NAMALWA (cell line): ENCODE results near the gene GINS2.

Source experiments
- DNase-seq: peaks from one replicate; pipeline ENCODE4 v3.0.0-alpha.2; 2015; ENCODE audit warnings: low spot score

Gene GINS2

GRCh38 chr16:85667841-85668413 is 20.8 kb downstream of the GINS2 start:
- DNase-seq, result no peak

GRCh38 chr16:85667261-85667660 is 21.5 kb downstream of the GINS2 start:
- no peak for DNase-seq

- no peak for DNase-seq
Observed at GRCh38 chr16:85665929-85666328, 22.8 kb downstream of the GINS2 start.

DNA sequence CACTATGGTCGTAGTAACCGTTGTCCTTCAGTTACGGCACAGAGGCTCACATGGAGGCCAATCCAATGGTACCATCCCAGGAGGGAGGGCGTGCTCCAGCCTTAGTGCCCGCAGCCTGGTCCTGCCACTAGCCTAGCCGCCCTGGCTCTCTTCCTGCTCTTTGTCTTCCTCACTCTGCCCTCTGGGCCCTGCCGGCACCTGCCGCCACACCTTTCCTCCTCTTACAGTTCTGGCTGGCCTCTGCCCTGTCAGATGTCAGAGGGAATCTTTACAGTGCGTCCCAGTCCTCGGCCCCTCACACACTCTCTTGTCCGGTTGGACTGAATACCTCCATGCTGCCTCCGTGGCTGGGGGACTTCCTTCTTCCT is 23.4 kb downstream of the GINS2 start:
- DNase-seq, result no peak

DNA sequence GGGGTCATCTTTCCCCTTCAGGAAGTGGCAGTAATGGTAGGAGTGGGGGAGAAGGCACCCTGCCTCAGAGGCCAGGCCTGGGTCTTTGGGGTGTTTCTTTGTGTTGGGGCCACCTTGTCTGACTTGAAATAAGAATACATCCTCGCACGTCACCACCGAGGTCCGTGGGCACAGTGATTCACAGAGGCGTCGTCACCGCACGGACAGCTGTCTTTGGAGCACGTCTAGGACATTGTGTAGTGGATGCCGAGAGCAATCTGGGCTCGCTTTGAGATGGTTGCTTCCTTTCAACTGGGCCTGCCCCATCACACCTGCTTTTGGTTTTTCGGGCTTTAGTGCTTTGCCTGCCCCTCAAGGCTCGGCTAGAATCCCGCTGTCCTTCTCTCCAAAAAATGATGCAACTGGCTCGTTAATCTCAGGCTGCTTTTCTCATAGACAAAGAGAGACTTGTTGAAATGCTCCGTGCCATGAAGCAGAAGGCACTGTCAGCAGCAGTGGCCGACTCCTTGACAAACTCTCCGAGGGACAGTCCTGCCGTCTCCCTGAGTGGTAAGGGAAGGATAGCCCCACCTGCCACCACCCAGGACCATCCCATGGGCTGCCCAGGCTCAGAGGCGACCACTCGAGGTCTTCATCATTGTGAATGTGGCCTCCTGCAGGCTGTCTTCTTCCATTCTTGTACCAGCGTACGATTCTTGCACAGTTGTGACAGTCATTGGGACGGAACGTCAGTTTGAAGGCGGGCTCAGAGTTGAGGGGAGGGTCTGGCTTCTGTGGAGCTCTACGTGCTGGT is 24.0 kb downstream of the GINS2 start:
- no peak for DNase-seq

GRCh38 chr16:85663891-85664321 is 24.8 kb downstream of the GINS2 start:
- no peak for DNase-seq

DNA sequence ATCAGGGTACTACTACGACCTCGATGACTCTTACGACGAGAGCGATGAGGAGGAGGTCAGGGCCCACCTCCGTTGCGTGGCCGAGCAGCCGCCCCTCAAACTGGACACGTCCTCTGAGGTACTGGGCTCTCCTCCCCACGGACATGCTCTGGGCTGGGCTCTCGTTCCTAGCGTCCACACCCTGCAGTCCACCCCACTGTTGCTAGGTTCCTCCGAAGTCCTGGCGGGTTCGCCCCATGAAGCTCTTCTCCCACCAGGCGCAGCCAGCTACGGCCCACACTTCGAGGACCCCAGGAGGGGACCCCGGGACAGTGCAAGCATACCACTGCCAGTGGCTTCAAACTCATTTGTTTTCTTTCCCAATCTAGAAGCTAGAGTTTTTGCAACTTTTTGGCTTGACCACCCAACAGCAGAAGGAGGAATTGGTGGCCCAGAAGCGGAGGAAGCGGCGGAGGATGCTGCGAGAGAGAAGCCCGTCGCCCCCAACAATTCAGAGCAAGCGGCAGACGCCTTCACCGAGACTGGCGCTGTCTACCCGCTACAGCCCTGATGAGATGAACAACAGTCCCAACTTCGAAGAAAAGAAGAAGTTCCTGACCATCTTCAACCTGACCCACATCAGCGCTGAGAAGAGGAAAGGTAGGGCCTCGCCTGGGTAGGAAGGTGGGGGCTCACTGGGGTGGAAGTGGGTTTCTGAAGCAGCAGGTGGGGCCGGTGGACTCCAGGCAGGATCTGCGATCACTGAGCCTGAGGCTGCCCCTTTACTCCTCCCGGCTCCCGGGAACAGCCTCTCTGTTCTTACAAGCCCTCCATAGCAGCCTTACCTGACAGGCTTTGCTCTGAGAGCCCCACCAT is 25.6 kb downstream of the GINS2 start:
- DNase-seq, result no peak

DNA sequence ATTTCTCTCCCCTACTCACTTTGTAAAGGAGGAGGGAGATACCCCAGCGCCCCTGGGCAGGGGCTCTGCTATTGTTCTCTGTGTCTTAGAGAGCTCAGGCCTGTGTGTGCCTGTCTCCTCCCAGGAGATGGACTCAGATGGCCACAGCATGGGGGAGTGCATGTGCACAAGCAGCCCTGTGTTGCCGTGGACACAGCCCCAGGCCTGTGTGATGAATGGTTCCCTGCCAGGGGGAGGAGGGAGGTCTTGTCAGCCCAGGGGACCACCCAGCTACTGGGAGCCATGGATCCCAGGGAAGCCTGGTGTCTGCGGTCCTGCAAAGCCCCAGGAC is 26.3 kb downstream of the GINS2 start:
- DNase-seq, result no peak

GRCh38 chr16:85661740-85662481 is 26.8 kb downstream of the GINS2 start:
- DNase-seq, result no peak

- DNase-seq, result no peak
Observed at GRCh38 chr16:85660843-85661739, 27.7 kb downstream of the GINS2 start.

DNA sequence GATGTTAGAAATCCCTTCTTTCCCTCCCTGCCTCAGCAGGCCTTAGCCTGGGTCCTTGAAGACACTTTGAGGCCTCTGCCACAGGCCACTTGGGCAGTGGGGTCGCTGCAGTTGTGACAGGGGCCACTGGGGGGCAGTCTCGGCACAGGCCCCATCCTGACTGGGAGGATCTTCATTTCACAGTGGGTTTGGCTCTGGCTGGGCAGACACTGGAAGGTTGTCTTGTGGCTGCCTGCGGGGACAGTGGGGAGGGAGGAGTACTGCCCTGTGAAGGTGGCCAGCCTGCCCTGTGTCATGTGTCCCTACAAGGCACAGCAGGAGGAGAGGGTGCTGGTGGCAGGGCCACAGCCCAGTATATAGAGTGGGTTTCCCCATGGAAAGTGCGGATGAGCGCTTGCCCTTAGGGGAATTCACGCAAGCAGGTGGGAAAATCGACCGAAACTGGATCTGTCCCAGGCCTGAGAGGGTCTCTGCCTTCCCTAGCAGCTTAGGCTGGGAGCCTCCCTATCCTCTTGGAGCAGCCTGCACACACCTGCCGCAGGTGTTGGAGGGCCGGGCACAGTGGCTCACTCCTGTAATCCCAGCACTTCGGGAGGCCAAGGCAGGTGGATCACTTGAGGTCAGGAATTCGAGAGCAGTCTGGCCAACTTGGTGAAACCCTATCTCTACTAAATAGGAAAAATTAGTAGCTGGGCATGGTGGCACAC is 28.8 kb downstream of the GINS2 start:
- DNase-seq, result peak; percentile 80

GRCh38 chr16:85659336-85659735 is 29.4 kb downstream of the GINS2 start:
- DNase-seq, result no peak

- no peak for DNase-seq
Observed at GRCh38 chr16:85658504-85659326, 30.0 kb downstream of the GINS2 start.

GRCh38 chr16:85657996-85658395 is 30.8 kb downstream of the GINS2 start:
- no peak for DNase-seq

- no peak for DNase-seq
Observed at GRCh38 chr16:85657267-85657650, 31.5 kb downstream of the GINS2 start.

DNA sequence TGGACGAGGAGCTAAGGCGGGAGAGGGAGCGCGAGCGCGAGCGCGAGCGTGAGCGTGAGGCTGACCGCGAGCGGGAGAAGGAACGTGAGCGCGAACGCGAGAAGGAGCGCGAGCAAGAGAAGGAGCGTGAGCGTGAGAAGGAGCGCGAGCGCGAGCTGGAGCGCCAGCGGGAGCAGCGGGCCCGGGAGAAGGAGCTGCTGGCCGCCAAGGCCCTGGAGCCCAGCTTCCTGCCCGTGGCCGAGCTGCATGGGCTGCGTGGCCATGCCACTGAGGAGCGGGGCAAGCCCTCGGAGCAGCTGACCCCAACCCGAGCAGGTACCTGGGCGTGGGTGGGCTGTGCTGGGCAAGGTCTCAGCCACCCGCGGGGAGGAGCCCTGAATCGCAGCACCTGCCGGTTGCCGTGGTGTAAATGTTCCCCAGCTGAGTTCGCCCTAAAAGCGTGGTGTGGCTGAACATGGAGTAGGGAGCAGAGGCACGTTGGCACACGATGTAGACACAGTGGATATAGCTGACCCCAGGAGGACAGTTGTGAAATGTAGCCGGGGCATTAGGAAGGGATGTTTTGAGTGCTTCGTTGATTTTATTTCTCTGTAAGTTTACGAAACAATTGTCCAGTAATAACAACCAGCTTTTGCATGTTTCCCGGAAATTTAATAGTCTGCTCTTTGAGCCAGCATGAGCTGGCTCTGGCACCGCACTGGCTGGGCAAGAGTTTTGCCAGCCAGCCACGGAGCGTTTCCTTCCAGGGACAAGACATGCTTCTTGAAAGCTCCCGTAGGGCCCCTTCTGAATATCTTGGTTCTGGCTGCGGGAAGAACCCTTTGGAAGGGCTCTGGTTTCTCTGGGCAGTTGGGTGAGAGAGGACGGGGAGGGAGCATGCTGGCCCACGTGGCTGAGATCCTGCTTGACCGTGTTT is 32.1 kb downstream of the GINS2 start:
- no peak for DNase-seq

DNA sequence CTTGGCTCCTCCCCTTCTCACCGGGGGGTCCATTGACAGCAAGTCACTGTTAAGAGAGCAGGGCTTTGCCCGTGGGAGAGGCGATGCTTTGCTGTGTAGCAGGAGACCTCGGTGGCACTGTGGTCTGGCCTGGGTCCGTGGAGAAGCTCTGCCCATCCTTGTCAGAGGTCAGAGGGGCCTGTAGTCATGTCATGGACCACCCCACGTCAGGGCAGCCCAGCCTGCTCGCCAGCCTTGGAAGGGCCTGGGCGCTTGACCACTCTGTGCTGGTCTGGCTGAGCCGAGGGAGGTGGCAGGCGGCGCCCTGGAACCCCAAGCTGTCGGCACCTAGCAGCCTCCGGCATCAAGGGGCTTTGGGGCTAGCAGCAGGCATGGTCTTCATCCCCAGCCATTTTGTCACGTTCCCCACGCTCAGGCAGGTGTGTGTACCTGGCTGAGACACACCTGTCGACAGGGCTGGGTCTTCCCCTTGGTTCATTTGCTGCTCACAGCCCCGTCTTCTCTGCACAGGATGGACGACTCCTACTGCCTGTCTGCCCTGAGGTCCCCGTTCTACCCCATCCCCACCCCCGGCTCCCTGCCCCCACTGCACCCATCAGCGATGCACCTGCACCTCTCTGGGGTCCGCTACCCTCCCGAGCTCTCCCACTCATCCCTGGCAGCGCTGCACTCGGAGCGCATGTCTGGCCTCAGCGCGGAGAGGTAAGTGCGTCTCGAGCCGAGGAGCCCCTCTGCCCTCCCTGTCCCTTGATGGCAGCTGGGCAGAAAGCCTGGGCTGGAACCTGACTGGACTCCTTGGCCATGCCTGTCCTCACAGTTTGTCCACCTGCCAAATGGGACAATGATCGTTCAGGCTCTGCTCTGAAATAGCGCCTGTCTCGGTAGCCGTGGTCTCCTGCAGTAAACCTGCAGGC is 33.3 kb downstream of the GINS2 start:
- no peak for DNase-seq
